GM12892 (cell line): Measurements from ENCODE around the gene USP7.

Source experiments
- POLR2A ChIP-seq: IDR thresholded peaks from 2 replicates; pipeline ENCODE4 v1.6.1; 2011; ENCODE audit warnings: low read depth, low read length, control low read depth
- POLR2AphosphoS5 ChIP-seq: IDR thresholded peaks from 2 replicates; pipeline ENCODE4 v1.6.1; 2011; ENCODE audit warnings: low read depth, low read length, control low read depth
- TAF1 ChIP-seq: IDR thresholded peaks from 2 replicates; pipeline ENCODE4 v1.6.1; 2011; ENCODE audit warnings: low read depth, mild to moderate bottlenecking, control low read depth, low read length, borderline replicate concordance

- TF ChIP-seq POLR2AphosphoS5 (no peak), POLR2A (no peak), TAF1 (no peak)
These were observed 91.6 kb downstream of the USP7 start for GRCh38 chr16:8872071-8872470.
